OCI-LY1 (cell line): ENCODE results near the gene GIPC3.

Source experiments
- H2AFZ ChIP-seq: fragments of 200-600 bp; sonication (generic), shearing (Covaris generic); 2 replicates; pipeline ENCODE4 v1.6.0; 2014; ENCODE audit warnings: antibody characterized with exemption, mild to moderate bottlenecking, low read length
- H3F3A ChIP-seq: fragments of 200-600 bp; sonication (generic), shearing (Covaris generic); 2 replicates; pipeline ENCODE4 v1.6.0; 2014; ENCODE audit warnings: mild to moderate bottlenecking, antibody characterized with exemption, low read length, moderate library complexity; ENCODE audit not compliant: insufficient read depth
- H3K27ac ChIP-seq: fragments of 200-600 bp; sonication (generic); 2 replicates; pipeline ENCODE4 v1.5.1; 2014; ENCODE audit warnings: low read length, mixed run types, mild to moderate bottlenecking, low read depth; ENCODE audit not compliant: poor library complexity, severe bottlenecking
- H3K27me3 ChIP-seq: fragments of 200-600 bp; sonication (generic); 2 replicates; pipeline ENCODE4 v1.6.0; 2014; ENCODE audit warnings: antibody characterized with exemption, mild to moderate bottlenecking, low read length, moderate library complexity; ENCODE audit not compliant: insufficient read depth
- H3K36me3 ChIP-seq: fragments of 200-600 bp; sonication (generic); 2 replicates; pipeline ENCODE4 v1.6.1; 2014; ENCODE audit warnings: mild to moderate bottlenecking, antibody characterized with exemption, low read length, moderate library complexity, mixed read lengths; ENCODE audit not compliant: insufficient read depth
- H3K4me1 ChIP-seq: fragments of 200-600 bp; sonication (generic); 2 replicates; pipeline ENCODE4 v1.5.1; 2014; ENCODE audit warnings: mild to moderate bottlenecking, low read length, moderate library complexity; ENCODE audit not compliant: insufficient read depth, severe bottlenecking
- H3K4me2 ChIP-seq: fragments of 200-600 bp; sonication (generic), shearing (Covaris generic); 2 replicates; pipeline ENCODE4 v1.6.1; 2014; ENCODE audit warnings: low read length
- H3K4me3 ChIP-seq: fragments of 200-600 bp; sonication (generic); 2 replicates; pipeline ENCODE4 v1.5.1; 2014; ENCODE audit warnings: low read length, low read depth, mild to moderate bottlenecking, mixed read lengths; ENCODE audit not compliant: poor library complexity, severe bottlenecking
- H3K79me2 ChIP-seq: fragments of 200-600 bp; shearing (Covaris generic); 2 replicates; pipeline ENCODE4 v1.6.1; 2016; ENCODE audit warnings: mixed run types, low read length, mixed read lengths; ENCODE audit not compliant: insufficient read depth
- H3K9ac ChIP-seq: fragments of 200-600 bp; sonication (generic), shearing (Covaris generic); 2 replicates; pipeline ENCODE4 v1.6.1; 2014; ENCODE audit warnings: mild to moderate bottlenecking, low read length, mixed read lengths
- H3K9me2 ChIP-seq: fragments of 200-600 bp; sonication (generic), shearing (Covaris generic); 2 replicates; pipeline ENCODE4 v1.6.1; 2014; ENCODE audit warnings: low read depth, mild to moderate bottlenecking, low read length, mixed read lengths
- H3K9me3 ChIP-seq: fragments of 200-600 bp; shearing (Covaris generic); 2 replicates; pipeline ENCODE4 v1.6.1; 2014; ENCODE audit warnings: low read length, mixed read lengths
- H4K20me1 ChIP-seq: fragments of 200-600 bp; sonication (generic), shearing (Covaris generic); 2 replicates; pipeline ENCODE4 v1.6.0; 2016; ENCODE audit warnings: mild to moderate bottlenecking, low read length; ENCODE audit not compliant: insufficient read depth
- EZH2 ChIP-seq: fragments of 200-600 bp; sonication (generic), shearing (Covaris generic); IDR thresholded peaks from 2 replicates; pipeline ENCODE4 v1.8.0; 2017; ENCODE audit warnings: borderline replicate concordance, mixed run types, mild to moderate bottlenecking, antibody characterized with exemption, low read length, moderate library complexity, mixed read lengths
- TF ChIP-seq, protein P1 (sequence below): fragments of 200-600 bp; sonication (generic), shearing (Covaris generic); IDR thresholded peaks from 2 replicates; pipeline ENCODE4 v1.5.1; 2017; ENCODE audit warnings: mild to moderate bottlenecking, antibody characterized with exemption, low read length, moderate library complexity, mixed read lengths

GIPC3 gene

GRCh38 chr19:3550947-3551791, 34.1 kb upstream of the GIPC3 start:
- Histone ChIP-seq H3K27ac (no peak overlapping the region), H3K4me1 (peaks cover 30% of the 10 kb centered on the region), H3K9ac (no peak overlapping the region), H3K36me3 (peaks cover 28% of the 10 kb centered on the region), H3K27me3 (no peaks in the 10 kb centered on the region), H3K4me3 (no peak overlapping the region), H3K79me2 (no peaks in the 10 kb centered on the region), H3K4me2 (no peak overlapping the region), H2AFZ (no peak overlapping the region), H3F3A (no peaks in the 10 kb centered on the region), H3K9me3 (no peaks in the 10 kb centered on the region), H4K20me1 (no peaks in the 10 kb centered on the region), H3K9me2 (no peaks in the 10 kb centered on the region)
- TF ChIP-seq, protein P1, sequence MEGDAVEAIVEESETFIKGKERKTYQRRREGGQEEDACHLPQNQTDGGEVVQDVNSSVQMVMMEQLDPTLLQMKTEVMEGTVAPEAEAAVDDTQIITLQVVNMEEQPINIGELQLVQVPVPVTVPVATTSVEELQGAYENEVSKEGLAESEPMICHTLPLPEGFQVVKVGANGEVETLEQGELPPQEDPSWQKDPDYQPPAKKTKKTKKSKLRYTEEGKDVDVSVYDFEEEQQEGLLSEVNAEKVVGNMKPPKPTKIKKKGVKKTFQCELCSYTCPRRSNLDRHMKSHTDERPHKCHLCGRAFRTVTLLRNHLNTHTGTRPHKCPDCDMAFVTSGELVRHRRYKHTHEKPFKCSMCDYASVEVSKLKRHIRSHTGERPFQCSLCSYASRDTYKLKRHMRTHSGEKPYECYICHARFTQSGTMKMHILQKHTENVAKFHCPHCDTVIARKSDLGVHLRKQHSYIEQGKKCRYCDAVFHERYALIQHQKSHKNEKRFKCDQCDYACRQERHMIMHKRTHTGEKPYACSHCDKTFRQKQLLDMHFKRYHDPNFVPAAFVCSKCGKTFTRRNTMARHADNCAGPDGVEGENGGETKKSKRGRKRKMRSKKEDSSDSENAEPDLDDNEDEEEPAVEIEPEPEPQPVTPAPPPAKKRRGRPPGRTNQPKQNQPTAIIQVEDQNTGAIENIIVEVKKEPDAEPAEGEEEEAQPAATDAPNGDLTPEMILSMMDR: no peak
- no peak for TF ChIP-seq EZH2

DNA sequence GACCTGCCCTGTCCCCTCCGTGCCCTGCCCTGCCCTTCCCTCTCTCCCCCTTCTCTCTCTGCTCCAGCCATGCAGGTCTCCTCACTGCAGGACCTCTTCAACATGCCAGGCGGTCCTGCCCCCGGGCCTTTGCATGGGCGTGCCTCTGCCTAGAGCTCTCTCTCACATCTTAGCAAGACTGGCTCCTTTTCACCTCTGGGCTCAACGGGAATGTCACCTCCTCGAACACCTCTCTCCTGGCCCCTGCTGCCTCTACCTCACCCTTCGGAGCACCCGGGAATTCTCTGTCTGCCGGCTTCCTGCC, 33.5 kb upstream of the GIPC3 start:
- H3K9me2 ChIP-seq: no peaks in the 10 kb centered on the region
- no peak overlapping the region for H3K4me2 ChIP-seq
- H3K4me1 ChIP-seq: peaks cover 35% of the 10 kb centered on the region
- no peaks in the 10 kb centered on the region for H3K27me3 ChIP-seq
- H4K20me1 ChIP-seq: no peaks in the 10 kb centered on the region
- no peaks in the 10 kb centered on the region for H3K9me3 ChIP-seq
- no peaks in the 10 kb centered on the region for H3K79me2 ChIP-seq
- no peak overlapping the region for H2AFZ ChIP-seq
- peaks cover 28% of the 10 kb centered on the region for H3K36me3 ChIP-seq
- H3F3A ChIP-seq: no peaks in the 10 kb centered on the region
- H3K27ac ChIP-seq: no peak overlapping the region
- no peak overlapping the region for H3K4me3 ChIP-seq
- no peak overlapping the region for H3K9ac ChIP-seq
- TF ChIP-seq, protein P1: no peak
- TF ChIP-seq EZH2: no peak

DNA sequence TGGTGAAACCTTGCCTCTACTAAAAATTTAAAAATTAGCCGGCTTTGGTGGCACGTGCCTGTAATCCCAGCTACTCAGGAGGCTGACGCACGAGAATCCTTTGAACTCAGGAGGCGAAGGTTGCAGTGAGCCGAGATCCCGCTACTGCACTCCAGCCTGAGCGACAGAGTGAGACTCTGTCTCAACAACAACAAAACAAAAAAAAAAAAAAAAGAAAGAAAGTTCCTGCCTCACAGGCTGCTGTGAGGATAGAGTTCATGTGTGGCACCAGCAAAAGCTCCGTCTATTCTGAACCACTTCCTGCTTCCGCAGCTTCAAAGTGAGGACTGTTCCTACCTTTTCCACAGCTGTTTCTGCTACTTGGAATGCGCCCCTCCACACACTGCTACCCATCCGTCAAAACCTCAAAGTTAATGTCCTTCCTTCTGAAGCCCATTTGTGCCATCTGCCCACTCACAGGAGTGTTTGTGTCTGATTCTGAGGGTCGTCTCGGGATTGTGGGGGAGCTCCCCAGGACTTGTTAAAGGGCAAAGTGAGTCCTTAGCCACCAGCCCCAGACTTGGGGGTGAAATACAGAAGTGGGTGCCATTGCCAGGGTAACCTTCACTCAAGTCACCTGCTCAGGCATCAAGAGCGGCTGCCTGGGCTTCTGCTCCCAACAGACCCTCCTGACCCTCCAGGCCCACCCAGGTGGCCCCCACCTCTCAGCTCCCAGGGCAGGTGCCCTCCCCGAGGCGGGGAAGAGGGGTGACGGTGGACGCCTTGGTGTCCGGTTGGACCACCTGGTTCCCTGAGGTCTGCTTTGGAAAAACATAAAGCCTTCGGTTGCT, 30.8 kb upstream of the GIPC3 start:
- TF ChIP-seq EZH2: no peak
- TF ChIP-seq, protein P1: no peak
- Histone ChIP-seq H3K36me3 (peaks cover 9% of the 10 kb centered on the region; the same call in 1 of the 2 replicates), H3K4me1 (peaks cover 43% of the 10 kb centered on the region), H3K9me2 (no peaks in the 10 kb centered on the region), H3K27ac (peak overlapping the region; percentile 66), H3K4me3 (peak overlapping the region; percentile 23), H3K79me2 (no peaks in the 10 kb centered on the region), H3K27me3 (no peaks in the 10 kb centered on the region), H3K9ac (peak overlapping the region; percentile 16; the same call in 1 of the 2 replicates), H4K20me1 (no peaks in the 10 kb centered on the region), H3F3A (no peaks in the 10 kb centered on the region), H3K9me3 (no peaks in the 10 kb centered on the region), H2AFZ (no peak overlapping the region), H3K4me2 (peak overlapping the region; percentile 52)
